AG04450 (cell line): ENCODE measurements around the gene TMSB10. TPM values are rescaled to one million over a fixed set of nuclear protein-coding genes. Genes with fewer than 3 reads are reported as not detected.

ENCODE experiments used
- CTCF ChIA-PET: fragments of 300-600, 350-600 bp; formaldehyde crosslinking; extraction: SDS; loops from one replicate; lab custom pipeline; 2022; ENCODE audit warnings: antibody characterized with exemption, inconsistent platforms; lab: Charles Lee
- POLR2A ChIA-PET: fragments of 350-600 bp; formaldehyde crosslinking; extraction: SDS; loops from one replicate; lab custom pipeline; 2021; ENCODE audit warnings: antibody characterized with exemption, inconsistent platforms; lab: Yijun Ruan, JAX
- DNase-seq: peaks from one replicate; pipeline ENCODE4 v3.0.0-alpha.2; 2011; ENCODE audit warnings: low read depth, low spot score
- H3K27ac ChIP-seq: one replicate; pipeline ENCODE4 v1.5.1; 2012; ENCODE audit warnings: low read depth, low read length, control low read depth
- H3K27me3 ChIP-seq: one replicate; pipeline ENCODE4 v1.6.0; 2012; ENCODE audit warnings: low read length; ENCODE audit not compliant: control insufficient read depth, insufficient read depth
- H3K4me3 ChIP-seq: 2 replicates; pipeline ENCODE4 v1.5.1; 2011; ENCODE audit warnings: mild to moderate bottlenecking, low read depth, low read length, control low read depth
- H3K9me3 ChIP-seq: 2 replicates; pipeline ENCODE4 v1.5.1; 2012; ENCODE audit warnings: low read length; ENCODE audit not compliant: control insufficient read depth, insufficient read depth
- polyA plus RNA-seq: library from polyadenylated mRNA; depleted of rRNA; stranded (reverse); fragments of >200 nt; gene quantifications from 2 replicates; pipeline ENCODE4 v1.2.3, GENCODE V29; 2011
- TF ChIP-seq, protein P1 (sequence below): IDR thresholded peaks from 2 replicates; pipeline ENCODE4 v1.5.1; 2011; ENCODE audit warnings: low read depth, low read length, control low read depth, inconsistent platforms

TMSB10 gene
- polyA plus RNA-seq, 1 experiment = 5,651 TPM

DNA sequence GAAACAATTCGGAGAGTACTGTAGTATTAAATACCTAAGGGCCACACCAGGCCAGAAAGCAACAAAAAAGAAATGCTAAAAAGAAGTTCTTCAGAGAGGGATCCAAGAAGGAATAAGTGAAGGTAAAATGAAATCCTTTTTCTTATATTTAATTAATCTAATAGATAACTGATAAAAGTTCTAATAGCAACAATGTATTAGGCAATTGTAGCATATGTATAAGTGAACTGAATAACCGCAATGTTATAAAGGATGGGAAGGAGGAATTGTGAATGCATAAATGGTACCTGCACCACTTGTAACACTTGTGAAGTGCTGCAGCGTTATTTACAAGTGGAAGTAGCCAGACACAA lies 21.8 kb downstream of the TMSB10 start:
- CTCF ChIA-PET = interaction anchor here (1.8 to 2.2 kb wide), 4 partner anchors 14 to 373 kb away, joined by 6 to 24 read pairs (median 14); no protein-coding TSS in a partner anchor
- H3K27me3 ChIP-seq = no peaks in the 10 kb centered on the region
- H3K4me3 ChIP-seq = peak overlapping the region; percentile 56
- TF ChIP-seq, protein P1, sequence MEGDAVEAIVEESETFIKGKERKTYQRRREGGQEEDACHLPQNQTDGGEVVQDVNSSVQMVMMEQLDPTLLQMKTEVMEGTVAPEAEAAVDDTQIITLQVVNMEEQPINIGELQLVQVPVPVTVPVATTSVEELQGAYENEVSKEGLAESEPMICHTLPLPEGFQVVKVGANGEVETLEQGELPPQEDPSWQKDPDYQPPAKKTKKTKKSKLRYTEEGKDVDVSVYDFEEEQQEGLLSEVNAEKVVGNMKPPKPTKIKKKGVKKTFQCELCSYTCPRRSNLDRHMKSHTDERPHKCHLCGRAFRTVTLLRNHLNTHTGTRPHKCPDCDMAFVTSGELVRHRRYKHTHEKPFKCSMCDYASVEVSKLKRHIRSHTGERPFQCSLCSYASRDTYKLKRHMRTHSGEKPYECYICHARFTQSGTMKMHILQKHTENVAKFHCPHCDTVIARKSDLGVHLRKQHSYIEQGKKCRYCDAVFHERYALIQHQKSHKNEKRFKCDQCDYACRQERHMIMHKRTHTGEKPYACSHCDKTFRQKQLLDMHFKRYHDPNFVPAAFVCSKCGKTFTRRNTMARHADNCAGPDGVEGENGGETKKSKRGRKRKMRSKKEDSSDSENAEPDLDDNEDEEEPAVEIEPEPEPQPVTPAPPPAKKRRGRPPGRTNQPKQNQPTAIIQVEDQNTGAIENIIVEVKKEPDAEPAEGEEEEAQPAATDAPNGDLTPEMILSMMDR = no peak
- no peak overlapping the region for H3K27ac ChIP-seq
- H3K9me3 ChIP-seq = no peaks in the 10 kb centered on the region; the same call in 1 of the 2 replicates
- DNase-seq = no peak
- POLR2A ChIA-PET = no interaction called here

DNA sequence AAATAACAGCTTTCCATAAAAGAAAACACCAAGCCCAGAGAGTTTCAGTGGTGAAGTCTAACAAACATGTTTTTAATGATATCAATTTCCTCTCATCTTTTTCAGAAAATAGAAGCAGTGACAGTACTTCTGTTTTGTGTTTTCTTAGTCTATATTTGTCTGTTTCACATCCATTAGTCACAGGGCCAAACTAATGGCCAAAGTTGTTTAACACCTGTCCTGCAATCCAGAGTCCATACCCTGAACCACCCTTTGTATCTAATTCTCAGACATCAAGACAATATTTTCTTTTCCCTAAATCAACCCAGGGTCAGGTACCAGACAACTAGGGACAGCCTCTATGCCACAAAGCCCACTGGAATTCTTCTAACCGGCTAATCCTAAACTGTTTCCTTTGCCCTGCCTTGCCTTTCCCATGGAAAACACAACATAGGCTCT lies 25.9 kb downstream of the TMSB10 start:
- CTCF ChIA-PET = interaction anchor here (0.6 kb wide), 1 partner anchor 71 kb away, joined by 3 read pairs; no protein-coding TSS in a partner anchor
- no peak for DNase-seq
- POLR2A ChIA-PET = no interaction called here
- TF ChIP-seq, protein P1 = no peak
- Histone ChIP-seq H3K9me3 (no peaks in the 10 kb centered on the region; the same call in 1 of the 2 replicates), H3K27ac (no peak overlapping the region), H3K4me3 (no peak overlapping the region), H3K27me3 (no peaks in the 10 kb centered on the region)

DNA sequence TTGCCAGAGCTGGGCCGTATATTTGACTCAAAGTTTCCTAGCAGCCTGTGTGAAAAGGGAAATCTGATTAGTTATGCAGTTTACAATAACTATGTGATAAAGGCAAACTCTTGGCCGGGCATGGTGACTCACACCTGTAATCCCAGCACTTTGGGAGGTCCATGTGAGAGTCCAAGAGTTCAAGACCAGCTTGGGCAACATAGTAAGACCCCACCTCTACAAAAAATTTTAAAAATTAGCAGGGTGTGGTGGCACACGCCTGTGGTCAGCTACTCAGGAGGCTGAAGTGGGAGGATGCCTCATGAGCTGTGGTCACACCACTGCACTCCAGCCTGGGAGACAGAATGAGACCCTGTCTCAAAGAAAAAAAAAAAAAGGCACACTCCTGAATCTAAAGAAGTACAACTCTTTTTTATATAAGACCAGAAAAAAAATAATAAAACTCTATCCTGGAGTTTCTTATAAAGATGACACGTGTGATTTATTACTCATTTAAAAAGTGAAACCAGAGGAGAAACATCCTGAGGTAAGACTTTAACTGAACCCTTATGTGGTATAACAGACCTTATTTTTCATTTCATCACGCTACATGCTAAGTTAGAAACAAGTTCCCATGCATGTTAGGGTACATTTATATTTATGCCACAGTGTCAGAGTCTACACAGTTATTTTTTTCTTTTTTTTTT lies 32.9 kb downstream of the TMSB10 start:
- no peak overlapping the region for H3K27ac ChIP-seq
- ChIA-PET POLR2A (no interaction called here), CTCF (interaction anchor here (0.7 to 2.1 kb wide), 2 partner anchors 12 to 367 kb away, joined by 3 to 13 read pairs; no protein-coding TSS in a partner anchor)
- H3K4me3 ChIP-seq = no peak overlapping the region
- H3K9me3 ChIP-seq = no peaks in the 10 kb centered on the region; the same call in 1 of the 2 replicates
- TF ChIP-seq, protein P1 = no peak
- no peaks in the 10 kb centered on the region for H3K27me3 ChIP-seq
- DNase-seq = no peak

DNA sequence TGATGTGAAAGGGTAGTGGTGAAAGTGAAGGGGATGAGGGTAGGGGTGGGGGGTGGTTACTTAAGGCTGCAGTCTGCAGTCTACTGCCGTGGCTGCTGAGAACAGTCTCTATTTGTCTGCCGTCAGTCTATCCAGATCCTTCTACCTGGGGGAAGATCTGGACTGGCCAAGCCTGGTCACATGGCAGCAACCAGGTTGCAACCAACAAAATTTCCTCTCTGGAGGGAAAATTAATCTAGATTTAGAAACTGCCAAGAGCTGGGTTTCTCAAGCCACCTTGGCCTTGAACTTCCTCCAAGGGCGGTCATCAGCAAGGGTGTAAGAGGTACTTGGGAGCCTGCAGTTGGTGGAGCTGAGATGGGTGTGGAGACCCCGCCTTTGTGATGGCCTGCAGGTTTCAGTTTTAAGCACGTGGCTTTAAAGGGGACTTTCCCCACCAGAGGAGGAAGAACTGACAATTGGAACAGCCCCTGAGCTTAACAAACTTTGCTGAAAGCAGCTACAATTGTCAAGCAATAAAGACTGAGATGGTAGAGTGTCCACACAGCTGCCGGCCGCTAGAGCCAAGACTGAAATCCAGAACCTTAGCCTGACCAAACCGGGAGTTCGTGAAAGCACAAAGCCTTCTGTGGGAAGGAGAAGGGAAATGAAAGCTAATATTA lies 34.1 kb downstream of the TMSB10 start:
- Histone ChIP-seq H3K4me3 (no peak overlapping the region), H3K9me3 (no peaks in the 10 kb centered on the region; the same call in 1 of the 2 replicates), H3K27me3 (no peaks in the 10 kb centered on the region), H3K27ac (no peak overlapping the region)
- ChIA-PET POLR2A (interaction anchor here (1.0 kb wide), 1 partner anchor 34 kb away, joined by 5 read pairs; the partner anchor contains the start of gene TMSB10), CTCF (interaction anchor here (3.2 kb wide), 1 partner anchor 14 kb away, joined by 24 read pairs; no protein-coding TSS in a partner anchor)
- TF ChIP-seq, protein P1 = no peak
- no peak for DNase-seq
